ENCODE measurements around the gene NUDT14. TPM values are rescaled to one million over a fixed set of nuclear protein-coding genes. Genes with fewer than 3 reads are reported as not detected.

NUDT14 gene
- total and polyA plus RNA-seq, 2 of the 8 experiments (the other 6 are each of a cell fraction or from before 2014, with no cell fraction given) = 25.5 to 33.3 TPM

DNA sequence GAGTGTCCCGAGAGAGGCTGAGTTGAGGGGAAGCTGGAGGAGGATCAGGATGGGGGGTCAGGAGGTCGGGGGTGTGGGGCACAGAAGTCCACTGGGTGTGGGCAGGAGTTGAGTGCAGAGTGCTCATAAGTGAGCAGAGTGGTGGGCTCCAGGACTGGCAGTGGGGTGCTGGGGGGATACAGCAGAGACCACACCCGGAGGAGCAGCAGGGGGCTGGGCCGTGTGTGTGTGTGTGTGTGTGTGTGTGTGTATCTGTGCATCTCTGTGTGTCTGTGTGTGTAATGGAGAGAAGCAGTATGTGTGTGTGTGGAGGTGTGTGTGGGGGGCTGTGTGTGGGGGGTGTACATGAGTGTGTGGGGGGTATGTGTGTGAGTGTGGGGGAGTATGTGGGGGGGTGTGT lies 4.9 kb upstream of the NUDT14 start:
- Histone ChIP-seq H3K23ac (ENCODE audit: insufficient read length) (no peak overlapping the region), H3K79me1 (ENCODE audit: low read depth, low read length) (no peaks in the 10 kb centered on the region), H4K8ac (ENCODE audit: extremely low read depth, insufficient read depth, low read length) (no peak overlapping the region), H2AK5ac (ENCODE audit: low read depth, low read length) (no peak overlapping the region), H3K14ac (ENCODE audit: insufficient read length) (no peak overlapping the region), H3K18ac (ENCODE audit: extremely low read depth, low read length) (no peak overlapping the region), H2BK5ac (ENCODE audit: low read depth, low read length) (no peak overlapping the region), H3K4me1 (replicated peaks in 1 of 4; ENCODE audit: control insufficient read depth in 3 of 4, insufficient read depth in 4 of 4, low read length in 3 of 4) (peaks cover 0 to 10% (median 0%) of the 10 kb centered on the region in 4 experiments; a peak in 1 of 7 replicates), H3K4me3 (ENCODE audit: extremely low read depth in 1 of 4, insufficient read depth in 2 of 4, low read depth in 3 of 4, low read length in 4 of 4) (no peak overlapping the region), H2BK120ac (replicated peaks; ENCODE audit: low read depth, low read length) (no peak overlapping the region), H3K36me3 (ENCODE audit: control insufficient read depth in 2 of 4, insufficient read depth in 4 of 4, low read length in 3 of 4) (no peaks in the 10 kb centered on the region), H3K27me3 (replicated peaks in 1 of 4; ENCODE audit: control insufficient read depth in 3 of 4, extremely low read depth in 1 of 4, insufficient read depth in 3 of 4, low read length in 3 of 4) (peaks cover 0 to 10% (median 7%) of the 10 kb centered on the region in 4 experiments; a peak in 4 of 7 replicates), H3K79me2 (ENCODE audit: control insufficient read depth in 1 of 2, insufficient read depth in 2 of 2, low read length in 2 of 2) (no peaks in the 10 kb centered on the region), H2BK15ac (ENCODE audit: low read length) (no peak overlapping the region; the same call in 1 of the 2 replicates), H4K91ac (replicated peaks; ENCODE audit: insufficient read length, low read length) (no peak overlapping the region), H3K23me2 (ENCODE audit: low read depth, low read length) (peaks cover 5% of the 10 kb centered on the region; the same call in 1 of the 2 replicates), H3K56ac (replicated peaks; ENCODE audit: insufficient read length, low read depth, low read length) (no peak overlapping the region), H4K20me1 (replicated peaks in 1 of 2; ENCODE audit: control insufficient read depth in 1 of 2, insufficient read depth in 2 of 2, low read length in 2 of 2) (peaks cover 0 to 3% of the 10 kb centered on the region in 2 experiments), H2BK12ac (ENCODE audit: low read depth, low read length) (no peak overlapping the region), H3K4ac (replicated peaks; ENCODE audit: insufficient read length, low read depth, low read length) (no peak overlapping the region), H3K9me3 (ENCODE audit: insufficient read depth in 2 of 2, low read depth in 1 of 2, low read length in 1 of 2) (peaks cover 0 to 7% of the 10 kb centered on the region in 2 experiments; a peak in 2 of 4 replicates), H2AFZ (ENCODE audit: low read length) (no peak overlapping the region), H3K4me2 (ENCODE audit: insufficient read depth in 1 of 2, low read depth in 2 of 2, low read length in 2 of 2) (no peak overlapping the region), H2BK20ac (ENCODE audit: low read length) (no peak overlapping the region), H3K9ac (replicated peaks in 1 of 4; ENCODE audit: extremely low read depth in 1 of 4, low read depth in 3 of 4, low read length in 3 of 4) (no peak overlapping the region), H4K5ac (ENCODE audit: insufficient read length, low read depth, low read length) (no peak overlapping the region), H3K27ac (ENCODE audit: low read depth, low read length) (no peak overlapping the region)
- POLR2A ChIA-PET (ENCODE audit: partially characterized antibody) = interaction anchor here (0.6 to 0.7 kb wide), 2 partner anchors 78 to 179 kb away, joined by 3 read pairs; no protein-coding TSS in a partner anchor
- FAIRE-seq (no peak), DNase-seq (ENCODE audit: low read depth in 1 of 2, low spot score in 2 of 2) (no peak)
- no peak for TF ChIP-seq ASH2L (IDR thresholded peaks at IDR 0.05; ENCODE audit: low read length)
- 33% methylated on average over 1 of the region's 4 CpGs; no CpG with 5 or more reads in 1 of the 2 experiments for WGBS, 2 experiments (ENCODE audit: extremely low coverage in 1 of 2, insufficient coverage in 1 of 2, insufficient read length in 1 of 2, insufficient replicate concordance in 2 of 2, low coverage in 1 of 2, low lambda C conversion rate in 2 of 2, missing lambda C conversion rate in 1 of 2)
- CTCF ChIA-PET (ENCODE audit: partially characterized antibody) = interaction anchor here (2.7 kb wide), 1 partner anchor 8 kb away, joined by 10 read pairs; no protein-coding TSS in a partner anchor
